H9 (cell line): ENCODE data around the gene LGALS3. TPM values are rescaled to one million over a fixed set of nuclear protein-coding genes. Genes with fewer than 3 reads are reported as not detected.

Experiments
- DNase-seq: peaks from one replicate; pipeline ENCODE4 v3.0.0-alpha.2; 2017
- H2AFZ ChIP-seq: one replicate; pipeline ENCODE4 v1.6.1; 2013; ENCODE audit warnings: mild to moderate bottlenecking, low read length, control low read depth, moderate library complexity
- H2AK5ac ChIP-seq: 2 replicates; pipeline ENCODE4 v1.6.1; 2013; ENCODE audit warnings: low read length, control low read depth, mixed read lengths; ENCODE audit not compliant: insufficient read length
- H2BK120ac ChIP-seq: one replicate; pipeline ENCODE4 v1.6.1; 2013; ENCODE audit warnings: low read depth, mild to moderate bottlenecking, low read length, control low read depth, inconsistent platforms; ENCODE audit not compliant: poor library complexity, severe bottlenecking
- H2BK12ac ChIP-seq: 2 replicates; pipeline ENCODE4 v1.6.1; 2013; ENCODE audit warnings: low read length, control low read depth, mixed read lengths, low read depth; ENCODE audit not compliant: insufficient read length
- H2BK15ac ChIP-seq: 2 replicates; pipeline ENCODE4 v1.6.1; 2013; ENCODE audit warnings: low read depth, low read length, control low read depth
- H2BK20ac ChIP-seq: one replicate; pipeline ENCODE4 v1.6.1; 2013; ENCODE audit warnings: low read depth, mild to moderate bottlenecking, low read length, control low read depth, inconsistent platforms; ENCODE audit not compliant: poor library complexity, severe bottlenecking
- H2BK5ac ChIP-seq: 2 replicates; pipeline ENCODE4 v1.6.1; 2013; ENCODE audit warnings: low read length, control low read depth, mixed read lengths; ENCODE audit not compliant: insufficient read length
- H3K14ac ChIP-seq: 2 replicates; pipeline ENCODE4 v1.6.1; 2013; ENCODE audit warnings: low read length, control low read depth; ENCODE audit not compliant: insufficient read depth
- H3K18ac ChIP-seq: 2 replicates; pipeline ENCODE4 v1.6.1; 2013; ENCODE audit warnings: low read depth, mild to moderate bottlenecking, mixed read lengths, low read length, control low read depth; ENCODE audit not compliant: insufficient read length
- H3K23ac ChIP-seq: 2 replicates; pipeline ENCODE4 v1.6.1; 2013; ENCODE audit warnings: low read length, control low read depth, mixed read lengths, low read depth; ENCODE audit not compliant: insufficient read length
- H3K23me2 ChIP-seq: 2 replicates; pipeline ENCODE4 v1.6.1; 2013; ENCODE audit warnings: low read depth, mild to moderate bottlenecking, mixed read lengths, low read length, control low read depth; ENCODE audit not compliant: insufficient read length, poor library complexity, severe bottlenecking
- H3K27ac ChIP-seq: 2 replicates; pipeline ENCODE4 v1.5.1; 2013; ENCODE audit warnings: low read length, control low read depth, mixed read lengths, low read depth; ENCODE audit not compliant: insufficient read length
- H3K27me3 ChIP-seq: 2 replicates; pipeline ENCODE4 v1.6.1; 2013; ENCODE audit warnings: low read length, control low read depth, inconsistent platforms; ENCODE audit not compliant: insufficient read depth
- H3K4ac ChIP-seq: 2 replicates; pipeline ENCODE4 v1.6.1; 2013; ENCODE audit warnings: low read depth, mild to moderate bottlenecking, control low read depth, inconsistent platforms, low read length, moderate library complexity
- H3K4me1 ChIP-seq: 2 replicates; pipeline ENCODE4 v1.6.1; 2013; ENCODE audit warnings: low read length, control low read depth, inconsistent platforms; ENCODE audit not compliant: insufficient read depth
- H3K4me2 ChIP-seq: 2 replicates; pipeline ENCODE4 v1.6.1; 2013; ENCODE audit warnings: low read length, control low read depth, mixed read lengths; ENCODE audit not compliant: insufficient read length, insufficient read depth
- H3K56ac ChIP-seq: 2 replicates; pipeline ENCODE4 v1.6.1; 2013; ENCODE audit warnings: low read depth, mild to moderate bottlenecking, mixed read lengths, low read length, control low read depth; ENCODE audit not compliant: insufficient read length
- H3K79me1 ChIP-seq: 2 replicates; pipeline ENCODE4 v1.6.1; 2013; ENCODE audit warnings: low read depth, mild to moderate bottlenecking, moderate library complexity, low read length, control low read depth, inconsistent platforms; ENCODE audit not compliant: insufficient read depth, poor library complexity, severe bottlenecking
- H3K79me2 ChIP-seq: 2 replicates; pipeline ENCODE4 v1.6.1; 2013; ENCODE audit warnings: low read length, control low read depth, inconsistent platforms; ENCODE audit not compliant: insufficient read depth
- H3K9ac ChIP-seq: 2 replicates; pipeline ENCODE4 v1.6.1; 2013; ENCODE audit warnings: low read length, control low read depth, mixed read lengths; ENCODE audit not compliant: insufficient read length; ENCODE audit errors: extremely low read depth
- H3K9me3 ChIP-seq: one replicate; pipeline ENCODE4 v1.6.1; 2013; ENCODE audit warnings: low read depth, low read length, inconsistent platforms; ENCODE audit not compliant: control insufficient read depth
- H3T11ph ChIP-seq: one replicate; pipeline ENCODE4 v1.6.1; 2013; ENCODE audit warnings: mild to moderate bottlenecking, low read length, control low read depth, inconsistent platforms
- H4K20me1 ChIP-seq: one replicate; pipeline ENCODE4 v1.6.1; 2013; ENCODE audit not compliant: control insufficient read depth, insufficient read length, insufficient read depth
- H4K5ac ChIP-seq: 2 replicates; pipeline ENCODE4 v1.6.1; 2013; ENCODE audit warnings: low read depth, mild to moderate bottlenecking, mixed read lengths, low read length, control low read depth; ENCODE audit not compliant: insufficient read length
- H4K8ac ChIP-seq: replicated peaks from 2 replicates; pipeline ENCODE4 v1.6.1; 2013; ENCODE audit warnings: low read length, control low read depth, mixed read lengths, low read depth; ENCODE audit not compliant: insufficient read length
- H4K91ac ChIP-seq: 2 replicates; pipeline ENCODE4 v1.6.1; 2013; ENCODE audit warnings: low read depth, mild to moderate bottlenecking, moderate library complexity, mixed read lengths, low read length, control low read depth; ENCODE audit not compliant: insufficient read length
- H3K27ac Mint-ChIP-seq, 3 experiments: 2 replicates in 2 of 3; 3 replicates in 1 of 3; pipeline ENCODE4 v1.8.0; 2020 to 2021; ENCODE audit warnings: mixed read lengths in 3 of 3, mild to moderate bottlenecking in 1 of 3, moderate library complexity in 1 of 3
- H3K27me3 Mint-ChIP-seq: 2 replicates; pipeline ENCODE4 v1.8.0; 2021; ENCODE audit warnings: low read depth, mild to moderate bottlenecking, moderate library complexity, mixed read lengths
- H3K36me3 Mint-ChIP-seq, 3 experiments: 2 replicates in 2 of 3; 3 replicates in 1 of 3; pipeline ENCODE4 v1.8.0; 2020 to 2021; ENCODE audit warnings: low read depth in 3 of 3, mixed read lengths in 3 of 3; ENCODE audit not compliant: insufficient read depth in 1 of 3
- H3K4me1 Mint-ChIP-seq, 2 experiments: 2 replicates each; pipeline ENCODE4 v1.8.0; 2020; ENCODE audit warnings: mixed read lengths in 2 of 2
- H3K4me3 Mint-ChIP-seq, 2 experiments: 2 replicates in 1 of 2; 3 replicates in 1 of 2; pipeline ENCODE4 v1.8.0; 2020 to 2021; ENCODE audit warnings: mild to moderate bottlenecking in 2 of 2, mixed read lengths in 2 of 2, moderate library complexity in 1 of 2
- H3K9me3 Mint-ChIP-seq, 2 experiments: 2 replicates in 1 of 2; 3 replicates in 1 of 2; pipeline ENCODE4 v1.8.0; 2020; ENCODE audit warnings: mild to moderate bottlenecking in 2 of 2, mixed read lengths in 2 of 2, moderate library complexity in 1 of 2
- CTCF ChIP-seq: fragments of 200-600 bp; sonication (generic); conservative IDR thresholded peaks from 3 replicates; pipeline ENCODE4 v1.8.0; 2021; ENCODE audit warnings: antibody characterized with exemption, mild to moderate bottlenecking
- WGBS: extraction: QIAGEN DNeasy Blood & Tissue Kit; methylation state at CpG from one replicate; pipeline ENCODE4 v1.1.7; 2013; ENCODE audit warnings: missing lambda C conversion rate, low lambda C conversion rate, mixed read lengths; ENCODE audit not compliant: insufficient read length; ENCODE audit errors: extremely low coverage; 5-methylcytosine and 5-hydroxymethylcytosine counted together
- total RNA-seq: library from RNA; stranded (reverse); gene quantifications from 2 replicates; pipeline ENCODE4 v1.2.1, GENCODE V29; 2021

Gene LGALS3
- total RNA-seq, 1 experiment from 2014 or later: 4.0 TPM

- Histone ChIP-seq H4K5ac (no peak overlapping the region), H3K4me2 (no peak overlapping the region), H3K4me1 (peaks cover 2% of the 10 kb centered on the region; the same call in 1 of the 2 replicates), H3K9ac (no peak overlapping the region), H3K23ac (no peak overlapping the region), H3K18ac (no peak overlapping the region), H2BK15ac (no peak overlapping the region), H4K91ac (no peak overlapping the region), H3K14ac (no peak overlapping the region), H2AK5ac (no peak overlapping the region), H2BK12ac (no peak overlapping the region), H2BK5ac (no peak overlapping the region), H3K4ac (no peak overlapping the region), H2AFZ (no peak overlapping the region), H2BK120ac (no peak overlapping the region), H3T11ph (no peak overlapping the region), H4K20me1 (no peaks in the 10 kb centered on the region), H3K9me3 (no peaks in the 10 kb centered on the region), H3K79me2 (peaks cover 5% of the 10 kb centered on the region; the same call in 1 of the 2 replicates), H2BK20ac (no peak overlapping the region), H3K27me3 (no peaks in the 10 kb centered on the region), H3K23me2 (peaks cover 3% of the 10 kb centered on the region), H4K8ac (no peak overlapping the region), H3K56ac (no peak overlapping the region), H3K79me1 (peaks cover 4% of the 10 kb centered on the region), H3K27ac (no peak overlapping the region)
- Mint-ChIP-seq H3K36me3 (no peaks in the 10 kb centered on the region), H3K27me3 (no peaks in the 10 kb centered on the region), H3K9me3 (peaks cover 0 to 2% of the 10 kb centered on the region in 2 experiments; a peak in 1 of 5 replicates), H3K4me3 (no peak overlapping the region), H3K4me1 (peaks cover 12 to 14% of the 10 kb centered on the region in 2 experiments), H3K27ac (peak overlapping the region in 2 of 3 experiments; percentile 46 to 53; a peak in 1 of 7 replicates)
- no peak for TF ChIP-seq CTCF
- no peak for DNase-seq
- no CpG with 5 or more reads among the region's 5 CpGs for WGBS
These were observed 65.8 kb downstream of the LGALS3 start for GRCh38 chr14:55194656-55195355.

Other genes with a start within 250 kb of the LGALS3 start
- 7.7 and 8.6 TPM in 2 replicates for gene GCH1, start 226.4 kb upstream of the LGALS3 start, total RNA-seq
- 83.5 and 93.7 TPM in 2 replicates for gene WDHD1, start 102.2 kb upstream of the LGALS3 start, total RNA-seq
- 37.5 and 38.5 TPM in 2 replicates for gene SOCS4, start 102.0 kb upstream of the LGALS3 start, total RNA-seq
- gene MAPK1IP1L, start 77.6 kb upstream of the LGALS3 start, total RNA-seq: 133 TPM in 2 replicates
- 115 and 118 TPM in 2 replicates for gene DLGAP5, start 62.3 kb downstream of the LGALS3 start, total RNA-seq
- 11.7 and 12.0 TPM in 2 replicates for gene FBXO34, start 142.2 kb downstream of the LGALS3 start, total RNA-seq